Measurements from ENCODE around the gene NDUFB10. TPM values are rescaled to one million over a fixed set of nuclear protein-coding genes. Genes with fewer than 3 reads are reported as not detected.
"Not testable (repeated sequence)": the region's sequence is repeated elsewhere in the genome, so short reads cannot be mapped to it uniquely, and the experiment has no call there.

NDUFB10 gene
- total RNA-seq, 1 donor from 2014 or later, result 138 TPM

DNA sequence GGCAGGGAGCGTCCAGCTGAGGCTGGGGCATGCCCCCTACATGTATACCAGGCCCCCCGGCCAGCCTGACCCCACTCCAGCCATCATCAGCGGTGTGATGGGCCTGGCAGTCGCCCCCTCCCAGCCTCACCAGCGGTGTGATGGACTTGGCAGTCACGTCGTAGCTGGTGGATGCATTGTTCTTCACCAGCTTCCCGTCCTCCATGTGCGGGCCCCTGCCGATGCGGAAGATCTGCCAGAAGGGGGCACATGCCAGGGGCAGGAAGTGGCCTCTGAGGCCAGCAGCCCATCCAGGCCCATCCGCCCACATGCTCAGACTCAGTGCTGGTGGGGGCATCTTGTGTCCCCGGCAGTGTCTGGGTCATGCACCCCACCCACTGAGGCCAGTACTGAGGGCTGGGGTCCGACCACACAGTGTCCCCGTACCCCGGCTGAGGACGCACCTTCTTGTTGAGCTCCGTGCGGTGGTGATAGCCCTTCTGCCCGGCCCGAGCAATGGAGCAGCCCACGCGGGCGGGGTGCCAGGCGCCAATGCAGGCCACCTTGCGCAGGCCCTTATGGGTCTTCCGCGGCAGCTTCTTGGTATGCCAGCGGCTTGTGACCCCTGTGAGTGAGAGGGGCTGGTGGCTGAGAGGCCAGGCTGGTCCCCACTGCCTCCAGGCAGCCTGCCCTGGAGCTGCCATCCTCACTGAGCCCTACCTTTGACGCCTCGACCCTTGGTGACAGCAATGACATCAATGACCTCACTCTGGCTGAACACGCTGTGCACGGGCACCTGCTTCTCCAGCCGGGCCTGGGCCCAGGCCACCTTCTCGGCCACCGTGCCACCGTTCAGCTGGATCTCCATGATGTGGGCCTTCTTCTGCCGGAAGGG is 12.6 kb upstream of the NDUFB10 start:
- no peak for DNase-seq (ENCODE audit: low read depth)

GRCh38 chr16:1947369-1947670 is 12.0 kb upstream of the NDUFB10 start:
- no peak for DNase-seq (ENCODE audit: low read depth)

DNA sequence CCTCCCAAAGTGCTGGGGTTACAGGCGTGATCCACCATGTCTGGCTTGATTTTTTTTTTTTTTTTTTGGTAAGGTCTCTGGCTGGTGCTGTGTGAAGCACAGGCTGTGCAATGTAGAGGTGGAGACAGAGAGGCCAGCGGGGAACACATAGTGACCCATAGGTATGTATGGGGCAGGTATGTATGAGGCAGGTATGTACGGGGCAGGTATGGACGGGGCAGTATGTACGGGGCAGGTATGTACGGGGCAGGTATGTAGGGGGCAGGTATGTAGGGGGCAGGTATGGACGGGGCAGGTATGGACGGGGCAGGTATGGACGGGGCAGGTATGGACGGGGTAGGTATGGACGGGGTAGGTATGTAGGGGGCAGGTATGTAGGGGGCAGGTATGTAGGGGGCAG is 9.8 kb upstream of the NDUFB10 start:
- DNase-seq (ENCODE audit: low read depth), result no peak

DNA sequence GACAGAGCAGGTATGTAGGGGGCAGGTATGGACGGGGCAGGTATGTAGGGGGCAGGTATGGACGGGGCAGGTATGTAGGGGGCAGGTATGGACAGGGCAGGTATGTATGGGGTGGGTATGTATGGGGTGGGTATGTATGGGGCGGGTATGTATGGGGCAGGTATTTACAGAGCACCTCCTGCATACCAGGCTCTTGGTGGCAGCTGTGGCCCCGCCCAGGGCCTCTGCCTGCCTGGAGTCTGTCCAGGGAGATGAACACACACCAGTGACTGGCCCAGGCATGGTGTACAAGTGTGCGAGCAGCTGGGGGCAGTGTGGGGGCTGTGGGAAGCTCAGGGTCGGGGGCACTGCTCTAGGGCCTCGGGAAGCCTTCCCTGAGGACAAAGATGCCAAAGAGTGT is 9.3 kb upstream of the NDUFB10 start:
- no peak for DNase-seq (ENCODE audit: low read depth)

- no peak for DNase-seq (ENCODE audit: low read depth)
These were observed 8.8 kb upstream of the NDUFB10 start for GRCh38 chr16:1950559-1950958.

DNA sequence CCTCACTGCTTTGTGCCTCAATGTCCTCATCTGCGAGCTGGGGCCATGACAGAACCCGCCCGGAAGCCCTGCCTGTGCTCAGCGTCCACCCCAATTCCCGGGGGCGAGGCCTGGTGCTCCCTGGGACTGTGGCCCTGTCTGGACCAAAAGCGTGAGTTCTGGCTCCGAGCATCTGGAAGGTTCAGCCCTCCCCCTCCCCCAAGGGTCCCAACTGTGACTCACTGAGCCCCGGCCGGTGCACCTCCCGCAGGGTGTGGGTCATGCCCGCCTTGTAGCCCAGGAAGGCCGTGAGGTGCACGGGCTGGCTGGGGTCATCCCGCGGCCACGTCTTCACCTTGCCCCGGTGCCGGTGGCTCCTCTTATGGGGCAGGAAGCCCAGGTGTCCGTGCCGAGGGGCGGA is 5.6 kb upstream of the NDUFB10 start:
- no peak for DNase-seq (ENCODE audit: low read depth)

- DNase-seq (ENCODE audit: low read depth), result not testable (repeated sequence)
These were observed 1.8 kb upstream of the NDUFB10 start for GRCh38 chr16:1957434-1958142.

DNA sequence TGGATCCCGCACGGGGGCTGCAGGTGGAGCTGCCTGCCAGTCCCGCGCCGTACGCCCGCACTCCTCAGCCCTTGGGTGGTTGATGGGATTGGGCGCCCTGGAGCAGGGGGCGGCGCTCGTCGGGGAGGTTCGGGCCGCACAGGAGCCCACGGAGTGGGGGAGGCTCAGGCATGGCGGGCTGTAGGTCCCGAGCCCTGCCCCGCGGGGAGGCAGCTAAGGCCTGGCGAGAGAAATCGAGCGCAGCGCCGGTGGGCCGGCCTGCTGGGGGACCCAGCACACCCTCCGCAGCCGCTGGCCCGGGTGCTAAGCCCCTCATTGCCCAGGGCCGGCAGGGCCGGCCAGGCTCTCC is 1.2 kb upstream of the NDUFB10 start:
- not testable (repeated sequence) for DNase-seq (ENCODE audit: low read depth)

DNA sequence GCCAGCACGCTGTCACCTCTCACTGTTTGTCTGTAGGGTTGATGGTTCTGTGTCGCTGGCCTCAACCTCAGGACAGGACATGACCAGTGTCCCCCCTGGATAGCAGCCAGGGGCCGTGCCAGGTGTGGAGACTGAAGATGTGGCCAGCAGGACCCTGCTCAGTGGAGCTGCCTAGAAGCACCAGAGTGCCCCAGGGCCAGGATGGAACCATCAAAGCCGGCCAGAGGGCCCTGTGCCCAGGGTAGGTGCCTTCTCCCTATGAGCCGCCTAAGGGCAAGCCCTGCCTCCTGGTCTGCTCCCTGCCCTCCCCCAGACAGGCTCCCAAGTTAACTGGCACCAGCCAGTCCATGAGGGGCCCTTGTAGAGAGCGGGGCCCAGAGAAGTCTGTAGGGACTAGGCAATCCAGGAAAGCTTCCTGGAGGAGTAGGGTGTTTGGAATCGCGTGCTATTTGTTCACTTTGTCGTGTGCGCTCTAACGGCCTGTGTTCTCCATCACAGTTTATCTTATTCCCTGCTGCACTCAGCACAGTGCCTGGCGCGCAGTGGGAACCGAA is 546 bp upstream of the NDUFB10 start:
- DNase-seq (ENCODE audit: low read depth), result no peak

DNA sequence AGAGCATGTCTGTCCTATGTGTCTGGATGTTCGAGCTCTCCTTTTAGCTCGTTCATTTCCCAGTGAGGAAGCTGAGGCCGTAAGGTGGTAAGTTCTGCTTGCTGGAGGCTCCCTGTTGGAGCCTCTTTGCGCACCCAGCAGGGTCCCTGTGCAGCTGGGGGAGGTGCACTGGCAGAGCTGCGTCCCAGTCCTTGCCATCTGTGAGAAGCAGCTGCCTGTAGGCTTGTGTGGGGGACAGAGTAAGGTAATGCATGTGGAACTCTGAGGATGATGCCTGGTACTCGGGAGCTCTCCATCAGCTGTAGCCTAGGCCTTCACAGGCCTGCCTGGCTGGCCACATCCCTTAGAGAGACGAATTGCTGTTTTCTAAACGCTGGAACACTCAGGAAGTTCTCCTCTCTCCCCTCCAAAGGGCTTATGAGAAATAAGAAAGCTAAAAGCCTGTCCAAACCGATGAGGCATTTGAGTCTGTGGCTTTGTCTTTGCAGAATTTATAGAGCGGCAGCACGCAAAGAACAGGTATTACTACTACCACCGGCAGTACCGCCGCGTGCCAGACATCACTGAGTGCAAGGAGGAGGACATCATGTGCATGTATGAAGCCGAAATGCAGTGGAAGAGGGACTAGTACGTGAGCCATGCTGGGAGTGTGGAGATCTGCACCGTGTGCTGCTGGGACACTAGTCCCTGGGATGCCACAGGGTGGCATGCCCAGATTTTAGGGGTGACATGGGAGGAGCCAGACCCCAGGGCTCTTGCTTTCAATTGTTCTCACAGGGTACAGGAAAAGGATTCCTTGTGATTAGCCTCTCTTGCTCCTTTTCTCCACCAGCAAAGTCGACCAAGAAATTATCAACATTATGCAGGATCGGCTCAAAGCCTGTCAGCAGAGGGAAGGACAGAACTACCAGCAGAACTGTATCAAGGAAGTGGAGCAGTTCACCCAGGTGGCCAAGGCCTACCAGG is 1.6 kb downstream of the NDUFB10 start:
- DNase-seq (ENCODE audit: low read depth), result no peak

DNA sequence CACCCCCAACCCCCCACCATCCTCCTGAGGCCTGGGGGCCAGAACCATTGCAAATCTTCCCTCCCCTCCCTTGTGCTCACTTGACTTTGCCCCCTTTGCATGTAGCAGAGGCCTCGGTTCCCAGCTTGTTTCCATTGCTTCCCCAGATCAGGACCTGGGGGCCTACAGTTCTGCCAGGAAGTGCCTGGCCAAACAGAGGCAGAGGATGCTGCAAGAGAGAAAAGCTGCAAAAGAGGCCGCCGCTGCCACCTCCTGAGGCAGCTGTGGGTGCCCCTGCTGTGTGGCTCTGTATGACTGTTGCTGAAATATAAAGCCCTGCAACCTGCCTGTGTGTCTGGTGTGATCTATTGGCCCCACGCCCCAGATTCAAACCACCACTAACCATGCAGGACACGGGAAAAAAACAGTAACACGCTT is 2.3 kb downstream of the NDUFB10 start:
- DNase-seq (ENCODE audit: low read depth), result no peak

- DNase-seq (ENCODE audit: low read depth), result not testable (repeated sequence)
These were observed 3.1 kb downstream of the NDUFB10 start for GRCh38 chr16:1962161-1963153.

DNA sequence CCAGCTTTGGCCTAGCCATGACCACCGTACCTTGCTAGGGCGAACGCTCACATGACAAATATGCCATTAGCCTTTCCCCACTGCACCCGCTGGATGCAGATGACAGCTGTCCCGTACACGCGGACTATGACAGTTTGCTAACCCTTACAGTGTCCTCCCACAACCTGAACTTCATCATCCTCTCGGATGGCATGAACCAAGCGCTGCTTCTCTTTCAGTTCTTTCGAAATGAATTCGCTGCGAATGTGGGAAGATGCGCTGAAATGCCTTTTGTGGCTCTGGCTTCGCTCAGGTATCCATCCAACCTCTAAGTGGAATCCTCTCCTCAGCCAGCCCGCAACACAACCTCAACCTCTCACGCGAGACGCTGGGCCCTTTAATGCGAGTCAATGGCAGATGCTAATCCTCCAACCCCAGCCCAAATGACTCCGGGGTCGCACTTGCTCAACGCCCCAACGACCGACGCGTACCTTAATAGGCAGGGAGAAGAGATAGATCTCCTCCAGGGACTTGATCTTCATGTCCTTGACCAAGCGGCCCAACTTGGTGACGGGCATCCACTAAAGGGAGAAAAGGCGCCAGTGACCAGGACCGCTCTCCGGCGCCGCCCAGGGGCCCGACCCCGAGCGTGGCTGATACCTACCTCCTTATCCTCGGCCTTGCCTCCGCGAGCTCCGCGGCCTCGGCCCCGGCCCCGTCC is 4.6 kb downstream of the NDUFB10 start:
- DNase-seq (ENCODE audit: low read depth), result no peak

GRCh38 chr16:1964506-1965395 is 5.4 kb downstream of the NDUFB10 start, which contains the start of gene RPS2:
TSS of gene RPS2 (minus strand) at chr16:1964826. CDS start at chr16:1964625, 201 bp downstream.
- DNase-seq (ENCODE audit: low read depth), result peak; percentile 93

GRCh38 chr16:1965396-1966001 is 6.2 kb downstream of the NDUFB10 start:
- no peak for DNase-seq (ENCODE audit: low read depth)

GRCh38 chr16:1966460-1966859 is 7.1 kb downstream of the NDUFB10 start, which contains the start of gene RNF151:
TSS of gene RNF151 (plus strand) at chr16:1966856. CDS start at chr16:1966882, 26 bp downstream.
- no peak for DNase-seq (ENCODE audit: low read depth)

GRCh38 chr16:1968146-1968953 is 9.0 kb downstream of the NDUFB10 start:
- no peak for DNase-seq (ENCODE audit: low read depth)

All from renal cortical epithelial cell (primary cell).